SK-N-SH treated with all-trans-retinoic acid at 6 μM for 48 hours (cell line): ENCODE results near the gene GPNMB.

ENCODE experiments used
- ATAC-seq: fragments of 200-7000 bp; cut with Tn5 transposase; 3 replicates; pipeline ENCODE4 v1.9.1; 2020; ENCODE audit warnings: mild to moderate bottlenecking, moderate library complexity
- ARNTL ChIP-seq: fragments of 450-650 bp; formaldehyde crosslinking; IDR thresholded peaks from 2 replicates; pipeline ENCODE4 v1.5.0; 2020; ENCODE audit warnings: low read depth, mild to moderate bottlenecking, moderate library complexity, borderline replicate concordance
- BACH2 ChIP-seq: fragments of 250-450 bp; sonication (Bioruptor Pico); IDR thresholded peaks from 2 replicates; pipeline ENCODE4 v1.9.0; 2021; ENCODE audit warnings: mild to moderate bottlenecking, borderline replicate concordance
- CSDC2 ChIP-seq: fragments of 250-450 bp; sonication (Bioruptor Pico); IDR thresholded peaks from 2 replicates; pipeline ENCODE4 v1.5.0; 2020; ENCODE audit warnings: mild to moderate bottlenecking, moderate library complexity
- CSRNP3 ChIP-seq: fragments of 250-450 bp; sonication (Bioruptor Pico); IDR thresholded peaks from 2 replicates; pipeline ENCODE4 v1.5.1; 2021; ENCODE audit warnings: mild to moderate bottlenecking, moderate library complexity
- GLIS3 ChIP-seq: fragments of 250-450 bp; sonication (Bioruptor Pico); IDR thresholded peaks from 2 replicates; pipeline ENCODE4 v1.5.0; 2020; ENCODE audit warnings: mild to moderate bottlenecking, moderate library complexity
- ISL1 ChIP-seq: fragments of 250-450 bp; sonication (Bioruptor Pico); IDR thresholded peaks from 2 replicates; pipeline ENCODE4 v2.1.2; 2022; ENCODE audit warnings: mild to moderate bottlenecking, moderate library complexity
- OSR1 ChIP-seq: fragments of 250-450 bp; sonication (Bioruptor Pico); IDR thresholded peaks from 2 replicates; pipeline ENCODE4 v1.8.0; 2022; ENCODE audit warnings: moderate library complexity, mild to moderate bottlenecking, inconsistent platforms
- PPARA ChIP-seq: fragments of 250-450 bp; sonication (Bioruptor Pico); IDR thresholded peaks from 2 replicates; pipeline ENCODE4 v1.5.0; 2020; ENCODE audit warnings: mild to moderate bottlenecking, borderline replicate concordance
- RARB ChIP-seq: fragments of 250-450 bp; sonication (Bioruptor Pico); IDR thresholded peaks from 2 replicates; pipeline ENCODE4 v1.8.0; 2021; ENCODE audit warnings: mild to moderate bottlenecking, moderate library complexity
- SNAI2 ChIP-seq: fragments of 250-450 bp; sonication (Bioruptor Pico); IDR thresholded peaks from 2 replicates; pipeline ENCODE4 v1.5.0; 2020; ENCODE audit warnings: mild to moderate bottlenecking, moderate library complexity
- TCF4 ChIP-seq: fragments of 250-450 bp; sonication (Bioruptor Pico); IDR thresholded peaks from 2 replicates; pipeline ENCODE4 v1.8.0; 2021; ENCODE audit warnings: mild to moderate bottlenecking, moderate library complexity, borderline replicate concordance
- TOX ChIP-seq: fragments of 250-450 bp; sonication (Bioruptor Pico); IDR thresholded peaks from 2 replicates; pipeline ENCODE4 v1.8.0; 2021; ENCODE audit warnings: mild to moderate bottlenecking, moderate library complexity, borderline replicate concordance
- TSHZ2 ChIP-seq: fragments of 250-450 bp; sonication (Bioruptor Pico); IDR thresholded peaks from 2 replicates; pipeline ENCODE4 v1.5.0; 2020; ENCODE audit warnings: mild to moderate bottlenecking, moderate library complexity
- ZC3H10 ChIP-seq: fragments of 250-450 bp; sonication (Bioruptor Pico); IDR thresholded peaks from 2 replicates; pipeline ENCODE4 v1.5.1; 2021; ENCODE audit warnings: mild to moderate bottlenecking, moderate library complexity
- ZFP3 ChIP-seq: fragments of 250-450 bp; sonication (Bioruptor Pico); IDR thresholded peaks from 2 replicates; pipeline ENCODE4 v1.5.0; 2020; ENCODE audit warnings: mild to moderate bottlenecking, moderate library complexity
- ZFP30 ChIP-seq: fragments of 450-650 bp; formaldehyde crosslinking; IDR thresholded peaks from 2 replicates; pipeline ENCODE4 v1.5.0; 2022; ENCODE audit warnings: mild to moderate bottlenecking, moderate library complexity
- ZNF565 ChIP-seq: fragments of 450-650 bp; formaldehyde crosslinking; conservative IDR thresholded peaks from 2 replicates; pipeline ENCODE4 v1.5.0; 2020; ENCODE audit warnings: low read depth, mild to moderate bottlenecking, moderate library complexity
- ZNF70 ChIP-seq: fragments of 450-650 bp; formaldehyde crosslinking; IDR thresholded peaks from 2 replicates; pipeline ENCODE4 v1.5.0; 2020; ENCODE audit warnings: mild to moderate bottlenecking, moderate library complexity
- ZNF8 ChIP-seq: fragments of 450-650 bp; formaldehyde crosslinking; IDR thresholded peaks from 2 replicates; pipeline ENCODE4 v1.5.0; 2020; ENCODE audit warnings: mild to moderate bottlenecking, moderate library complexity
- TF ChIP-seq, protein P1 (sequence below): fragments of 250-450 bp; sonication (Bioruptor Pico); IDR thresholded peaks from 2 replicates; pipeline ENCODE4 v1.8.0; 2021; ENCODE audit warnings: low read depth, mild to moderate bottlenecking, moderate library complexity, borderline replicate concordance
- TF ChIP-seq, protein P2 (sequence below): fragments of 250-450 bp; sonication (Bioruptor Pico); IDR thresholded peaks from 2 replicates; pipeline ENCODE4 v1.5.1; 2020; ENCODE audit warnings: low read depth, mild to moderate bottlenecking, moderate library complexity
- TF ChIP-seq, protein P3 (sequence below): fragments of 250-450 bp; sonication (Bioruptor Pico); IDR thresholded peaks from 2 replicates; pipeline ENCODE4 v1.8.0; 2020; ENCODE audit warnings: mild to moderate bottlenecking, moderate library complexity, borderline replicate concordance

GPNMB gene

GRCh38 chr7:23276376-23276775, 29.8 kb downstream of the GPNMB start (continued):
- no peak for TF ChIP-seq CSRNP3
- TF ChIP-seq CSDC2 (CRISPR knock-in tag): no peak

DNA sequence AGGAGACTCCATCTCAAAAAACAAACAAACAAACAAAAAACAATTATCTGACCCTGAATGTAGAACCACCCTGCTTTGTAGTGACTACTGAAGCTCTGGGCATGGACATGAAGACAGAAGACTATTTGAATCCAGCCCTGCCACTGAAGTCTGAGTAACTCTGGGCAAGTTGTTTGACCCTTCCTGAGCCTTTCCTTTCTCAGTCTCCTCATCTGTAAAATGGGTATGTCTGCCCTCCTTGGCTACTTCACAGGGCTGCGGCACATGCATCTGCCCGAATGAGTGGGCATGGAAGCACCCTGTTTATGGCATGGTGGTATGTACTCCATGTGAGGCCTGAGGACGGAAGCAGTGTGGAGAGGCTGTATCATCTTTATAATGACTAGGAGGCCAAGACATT, 30.4 kb downstream of the GPNMB start:
- peak; percentile 5; the same call in 2 of the 3 replicates for ATAC-seq
- TF ChIP-seq ZC3H10 (CRISPR knock-in tag): no peak
- TF ChIP-seq ARNTL: no peak
- no peak for TF ChIP-seq RARB (CRISPR knock-in tag)
- no peak for TF ChIP-seq CSRNP3
- no peak for TF ChIP-seq SNAI2
- no peak for TF ChIP-seq CSDC2 (CRISPR knock-in tag)
- no peak for TF ChIP-seq GLIS3 (CRISPR knock-in tag)
- no peak for TF ChIP-seq ISL1 (CRISPR knock-in tag)
- no peak for TF ChIP-seq BACH2
- TF ChIP-seq, protein P1, sequence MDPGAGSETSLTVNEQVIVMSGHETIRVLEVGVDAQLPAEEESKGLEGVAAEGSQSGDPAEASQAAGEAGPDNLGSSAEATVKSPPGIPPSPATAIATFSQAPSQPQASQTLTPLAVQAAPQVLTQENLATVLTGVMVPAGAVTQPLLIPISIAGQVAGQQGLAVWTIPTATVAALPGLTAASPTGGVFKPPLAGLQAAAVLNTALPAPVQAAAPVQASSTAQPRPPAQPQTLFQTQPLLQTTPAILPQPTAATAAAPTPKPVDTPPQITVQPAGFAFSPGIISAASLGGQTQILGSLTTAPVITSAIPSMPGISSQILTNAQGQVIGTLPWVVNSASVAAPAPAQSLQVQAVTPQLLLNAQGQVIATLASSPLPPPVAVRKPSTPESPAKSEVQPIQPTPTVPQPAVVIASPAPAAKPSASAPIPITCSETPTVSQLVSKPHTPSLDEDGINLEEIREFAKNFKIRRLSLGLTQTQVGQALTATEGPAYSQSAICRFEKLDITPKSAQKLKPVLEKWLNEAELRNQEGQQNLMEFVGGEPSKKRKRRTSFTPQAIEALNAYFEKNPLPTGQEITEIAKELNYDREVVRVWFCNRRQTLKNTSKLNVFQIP (CRISPR knock-in tag): no peak
- no peak for TF ChIP-seq ZFP3 (CRISPR knock-in tag)
- TF ChIP-seq TOX (CRISPR knock-in tag): no peak
- TF ChIP-seq ZNF70 (CRISPR knock-in tag): no peak
- TF ChIP-seq TSHZ2 (CRISPR knock-in tag): no peak
- TF ChIP-seq ZNF8: no peak
- TF ChIP-seq, protein P2, sequence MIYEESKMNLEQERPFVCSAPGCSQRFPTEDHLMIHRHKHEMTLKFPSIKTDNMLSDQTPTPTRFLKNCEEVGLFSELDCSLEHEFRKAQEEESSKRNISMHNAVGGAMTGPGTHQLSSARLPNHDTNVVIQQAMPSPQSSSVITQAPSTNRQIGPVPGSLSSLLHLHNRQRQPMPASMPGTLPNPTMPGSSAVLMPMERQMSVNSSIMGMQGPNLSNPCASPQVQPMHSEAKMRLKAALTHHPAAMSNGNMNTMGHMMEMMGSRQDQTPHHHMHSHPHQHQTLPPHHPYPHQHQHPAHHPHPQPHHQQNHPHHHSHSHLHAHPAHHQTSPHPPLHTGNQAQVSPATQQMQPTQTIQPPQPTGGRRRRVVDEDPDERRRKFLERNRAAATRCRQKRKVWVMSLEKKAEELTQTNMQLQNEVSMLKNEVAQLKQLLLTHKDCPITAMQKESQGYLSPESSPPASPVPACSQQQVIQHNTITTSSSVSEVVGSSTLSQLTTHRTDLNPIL (CRISPR knock-in tag): no peak
- TF ChIP-seq, protein P3, sequence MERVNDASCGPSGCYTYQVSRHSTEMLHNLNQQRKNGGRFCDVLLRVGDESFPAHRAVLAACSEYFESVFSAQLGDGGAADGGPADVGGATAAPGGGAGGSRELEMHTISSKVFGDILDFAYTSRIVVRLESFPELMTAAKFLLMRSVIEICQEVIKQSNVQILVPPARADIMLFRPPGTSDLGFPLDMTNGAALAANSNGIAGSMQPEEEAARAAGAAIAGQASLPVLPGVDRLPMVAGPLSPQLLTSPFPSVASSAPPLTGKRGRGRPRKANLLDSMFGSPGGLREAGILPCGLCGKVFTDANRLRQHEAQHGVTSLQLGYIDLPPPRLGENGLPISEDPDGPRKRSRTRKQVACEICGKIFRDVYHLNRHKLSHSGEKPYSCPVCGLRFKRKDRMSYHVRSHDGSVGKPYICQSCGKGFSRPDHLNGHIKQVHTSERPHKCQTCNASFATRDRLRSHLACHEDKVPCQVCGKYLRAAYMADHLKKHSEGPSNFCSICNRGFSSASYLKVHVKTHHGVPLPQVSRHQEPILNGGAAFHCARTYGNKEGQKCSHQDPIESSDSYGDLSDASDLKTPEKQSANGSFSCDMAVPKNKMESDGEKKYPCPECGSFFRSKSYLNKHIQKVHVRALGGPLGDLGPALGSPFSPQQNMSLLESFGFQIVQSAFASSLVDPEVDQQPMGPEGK: no peak
- no peak for TF ChIP-seq ZFP30 (CRISPR knock-in tag)
- TF ChIP-seq ZNF565 (CRISPR knock-in tag): no peak
- no peak for TF ChIP-seq PPARA (CRISPR knock-in tag)

- TF ChIP-seq TCF4 (CRISPR knock-in tag) (no peak), ZNF565 (CRISPR knock-in tag) (no peak), PPARA (CRISPR knock-in tag) (no peak), TOX (CRISPR knock-in tag) (no peak), CSDC2 (CRISPR knock-in tag) (no peak), SNAI2 (no peak), OSR1 (CRISPR knock-in tag) (no peak), ZFP30 (CRISPR knock-in tag) (no peak), ISL1 (CRISPR knock-in tag) (no peak), BACH2 (no peak)
- TF ChIP-seq, protein P3: no peak
- peak; percentile 76 for ATAC-seq
Measured at GRCh38 chr7:23277359-23277989, 30.9 kb downstream of the GPNMB start.
